Body of pancreas (tissue), 4 donors: ENCODE data around the gene KRT6A. TPM values are rescaled to one million over a fixed set of nuclear protein-coding genes. Genes with fewer than 3 reads are reported as not detected.
A peak's percentile ranks its signal among the peaks of the same experiment; 100 is the strongest.

ENCODE experiments used
- ATAC-seq: fragments of 150-250 bp; one replicate; pipeline ENCODE4 v1.9.1; 2016
- DNase-seq, 4 donors: peaks; one replicate each; pipeline ENCODE4 v3.0.0-alpha.2; 2019
- H3K27ac ChIP-seq, 4 donors: fragments of 200-600 bp; sonication (generic); 1 replicate in 3 of 4; 2 replicates in 1 of 4; pipeline versions ENCODE4 v1.5.1 to v1.6.1; 2016 to 2019; ENCODE audit warnings: mild to moderate bottlenecking in 1 of 4, mixed read lengths in 1 of 4, moderate library complexity in 1 of 4
- H3K27me3 ChIP-seq, 2 donors: fragments of 200-600 bp; sonication (generic); one replicate each; pipeline ENCODE4 v1.6.0; 2016; ENCODE audit warnings: mild to moderate bottlenecking in 1 of 2
- H3K36me3 ChIP-seq, 2 donors: fragments of 200-600 bp; sonication (generic); replicated peaks in 1 of 2; 2 replicates each; pipeline ENCODE4 v1.5.1; 2016; ENCODE audit warnings: low read depth in 2 of 2; ENCODE audit not compliant: insufficient read depth in 1 of 2
- H3K4me1 ChIP-seq: fragments of 200-600 bp; sonication (generic); one replicate; pipeline ENCODE4 v1.6.0; 2016
- H3K4me3 ChIP-seq, 2 donors: fragments of 200-600 bp; sonication (generic); 1 replicate in 1 of 2; 2 replicates in 1 of 2; pipeline ENCODE4 v1.5.1; 2016 to 2019
- H3K9me3 ChIP-seq, 3 donors: fragments of 200-600 bp; sonication (generic); 1 replicate in 2 of 3; 2 replicates in 1 of 3; pipeline ENCODE4 v1.5.1; 2016
- CTCF ChIP-seq, 7 experiments: fragments of 450-650 bp in 4 of 7; fragments of 200-600 bp in 3 of 7; sonication (generic) in 3 of 7; IDR thresholded peaks; one replicate each; pipeline ENCODE4 v1.5.1; 2016 to 2019; ENCODE audit warnings: antibody characterized with exemption in 7 of 7
- POLR2A ChIP-seq, 3 donors: fragments of 450-650 bp; IDR thresholded peaks; one replicate each; pipeline ENCODE4 v1.6.1; 2016; ENCODE audit warnings: antibody characterized with exemption in 3 of 3, mild to moderate bottlenecking in 2 of 3
- WGBS, 2 donors: methylation state at CpG; one replicate each; pipeline ENCODE4 v1.1.5; 2017; 5-methylcytosine and 5-hydroxymethylcytosine counted together
- intact Hi-C: fragments of 100-400 bp; cut with DNase I; formaldehyde crosslinking; loops from one replicate; pipeline ENCODE4 v1.15.1; 2023
- total RNA-seq, 2 donors: library from RNA; depleted of rRNA; stranded (reverse); fragments of >200 nt; gene quantifications; one replicate each; pipeline ENCODE4 v1.1.0, GENCODE V29; 2016

Gene KRT6A
- total RNA-seq, 2 donors from 2014 or later = not detected

GRCh38 chr12:52533686-52534470 lies 40.8 kb upstream of the KRT6A start:
- ATAC-seq (no peak), DNase-seq (no peak)
- H3K9me3 ChIP-seq = no peaks in the 10 kb centered on the region
- no peaks in the 10 kb centered on the region for H3K36me3 ChIP-seq
- TF ChIP-seq CTCF (IDR thresholded peaks at IDR 0.05) (no peak), POLR2A (IDR thresholded peaks at IDR 0.05) (no peak)
- no peak overlapping the region for H3K4me3 ChIP-seq
- H3K27me3 ChIP-seq = no peaks in the 10 kb centered on the region
- no peak overlapping the region for H3K27ac ChIP-seq
- peaks cover under 1% of the 10 kb centered on the region for H3K4me1 ChIP-seq
- WGBS, 2 donors = 73 to 82% methylated on average over 7 to 10 of the region's 10 CpGs
- intact Hi-C loops = no loop called here

- intact Hi-C loops = no loop called here
- DNase-seq (no peak), ATAC-seq (no peak)
- 68 to 85% methylated on average over 4 of the region's 4 CpGs for WGBS, 2 donors
- TF ChIP-seq CTCF (IDR thresholded peaks at IDR 0.05) (no peak), POLR2A (IDR thresholded peaks at IDR 0.05) (no peak)
- Histone ChIP-seq H3K4me1 (peaks cover 7% of the 10 kb centered on the region), H3K27me3 (no peaks in the 10 kb centered on the region), H3K4me3 (no peak overlapping the region), H3K36me3 (no peaks in the 10 kb centered on the region), H3K27ac (no peak overlapping the region), H3K9me3 (no peaks in the 10 kb centered on the region)
Measured at GRCh38 chr12:52532636-52533035, 39.6 kb upstream of the KRT6A start.

GRCh38 chr12:52531566-52532300 lies 38.7 kb upstream of the KRT6A start:
- DNase-seq (peak in 1 of 4 donors; percentile 50), ATAC-seq (no peak)

DNA sequence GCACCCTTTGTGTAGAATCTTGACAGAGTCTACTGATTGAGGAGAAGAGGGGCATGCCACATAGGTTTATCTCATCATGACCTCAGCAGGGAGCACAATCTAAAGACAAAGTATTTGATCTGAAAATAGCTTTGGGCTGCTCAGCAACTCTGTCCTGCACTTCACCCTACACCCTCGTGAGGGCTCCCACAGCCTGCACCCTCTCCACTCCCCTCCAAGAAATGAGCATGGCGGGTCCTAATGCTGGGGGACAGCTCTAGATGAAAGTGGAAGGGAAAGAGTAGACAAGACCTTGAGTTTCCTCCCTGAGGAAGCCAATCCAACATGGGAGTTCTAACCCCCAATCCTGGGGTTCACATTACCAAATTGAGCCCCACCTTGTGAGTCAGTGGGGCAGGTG lies 37.8 kb upstream of the KRT6A start:
- intact Hi-C loops = no loop called here
- ATAC-seq = no peak
- 75 to 77% methylated on average over 2 of the region's 2 CpGs for WGBS, 2 donors
- DNase-seq = no peak
- no peaks in the 10 kb centered on the region for H3K27me3 ChIP-seq
- no peaks in the 10 kb centered on the region for H3K9me3 ChIP-seq
- TF ChIP-seq CTCF (IDR thresholded peaks at IDR 0.05) (no peak), POLR2A (IDR thresholded peaks at IDR 0.05) (no peak)
- no peaks in the 10 kb centered on the region for H3K36me3 ChIP-seq
- no peak overlapping the region for H3K4me3 ChIP-seq
- no peak overlapping the region for H3K27ac ChIP-seq
- H3K4me1 ChIP-seq = peaks cover 7% of the 10 kb centered on the region

More at GRCh38 chr12:52531566-52532300, 38.7 kb upstream of the KRT6A start:
- Histone ChIP-seq H3K4me1 (peaks cover 7% of the 10 kb centered on the region), H3K27ac (no peak overlapping the region), H3K9me3 (no peaks in the 10 kb centered on the region), H3K4me3 (no peak overlapping the region), H3K27me3 (no peaks in the 10 kb centered on the region), H3K36me3 (no peaks in the 10 kb centered on the region)
- 68 to 70% methylated on average over 18 of the region's 18 CpGs for WGBS, 2 donors
- intact Hi-C loops = no loop called here
- TF ChIP-seq CTCF (IDR thresholded peaks at IDR 0.05) (no peak), POLR2A (IDR thresholded peaks at IDR 0.05) (no peak)
